Colon (tissue), 2 donors: ENCODE data around the gene PLEKHG5.
"Not testable (repeated sequence)": the region's sequence is repeated elsewhere in the genome, so short reads cannot be mapped to it uniquely, and the experiment has no call there.

Experiments
- FAIRE-seq: peaks from 2 replicates; lab custom pipeline; 2012; peaks lifted over from hg19 to GRCh38; lab: Jason Lieb, UNC
- donor health status: control.
- donor health status: control.

Gene PLEKHG5

GRCh38 chr1:6461538-6462411, 29.7 kb downstream of the PLEKHG5 start:
- no peak for FAIRE-seq

- no peak for FAIRE-seq
Observed at GRCh38 chr1:6461051-6461530, 30.4 kb downstream of the PLEKHG5 start.

DNA sequence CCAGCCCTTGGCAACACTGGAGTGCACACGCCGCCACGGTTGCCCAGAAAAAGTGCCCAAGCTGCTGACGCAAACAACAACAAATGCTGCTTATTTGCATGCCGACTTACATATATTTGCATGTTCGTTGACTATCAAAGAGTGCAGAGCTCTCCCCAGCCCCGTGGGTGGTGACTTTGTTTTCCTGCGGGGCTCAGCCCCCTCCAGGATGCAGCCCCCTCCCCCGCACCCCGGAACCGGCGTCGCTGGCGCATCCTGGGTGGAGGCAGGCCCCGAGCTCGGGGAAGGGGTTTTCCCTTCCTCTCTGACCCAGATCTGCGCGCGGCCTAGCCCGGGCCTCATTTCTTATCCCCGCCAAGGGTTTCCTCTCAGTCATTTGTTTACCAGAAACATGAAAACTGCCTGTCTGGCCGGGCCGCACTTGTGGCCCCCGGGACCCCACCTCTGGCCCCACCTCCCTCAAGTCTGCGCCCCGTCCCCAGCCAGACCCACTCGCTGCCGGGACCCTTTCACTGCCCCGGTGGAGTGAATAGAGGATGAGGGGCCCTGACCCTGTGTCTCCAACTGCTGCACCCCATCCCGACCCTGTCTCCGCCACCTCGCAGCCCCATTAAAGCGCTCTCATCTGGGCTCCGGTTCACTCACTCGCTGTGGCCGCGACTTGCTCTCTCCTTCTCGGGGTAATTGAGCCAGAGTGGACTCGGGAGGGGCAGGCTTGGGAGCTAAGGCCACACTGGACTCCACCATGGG, 31.0 kb downstream of the PLEKHG5 start:
- FAIRE-seq, result no peak

DNA sequence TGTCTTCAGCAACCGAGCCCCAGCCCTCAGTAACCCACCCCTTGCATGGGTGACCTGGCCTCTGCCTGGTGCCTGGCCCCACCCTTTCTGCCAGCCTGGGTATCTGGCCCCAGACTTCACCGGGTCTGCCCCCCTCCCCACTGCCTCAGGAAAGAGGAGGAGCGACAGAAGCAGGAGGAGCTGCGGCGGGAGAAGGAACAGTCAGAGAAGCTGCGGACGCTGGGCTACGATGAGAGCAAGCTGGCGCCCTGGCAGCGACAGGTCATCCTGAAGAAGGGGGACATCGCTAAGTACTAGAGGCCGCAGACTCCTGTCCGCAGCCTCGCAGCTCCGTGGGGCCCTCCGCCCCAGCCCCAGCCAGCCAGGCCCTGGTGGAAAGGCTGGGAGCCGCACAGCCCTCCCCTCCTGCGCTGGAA, 31.6 kb downstream of the PLEKHG5 start:
- no peak for FAIRE-seq

DNA sequence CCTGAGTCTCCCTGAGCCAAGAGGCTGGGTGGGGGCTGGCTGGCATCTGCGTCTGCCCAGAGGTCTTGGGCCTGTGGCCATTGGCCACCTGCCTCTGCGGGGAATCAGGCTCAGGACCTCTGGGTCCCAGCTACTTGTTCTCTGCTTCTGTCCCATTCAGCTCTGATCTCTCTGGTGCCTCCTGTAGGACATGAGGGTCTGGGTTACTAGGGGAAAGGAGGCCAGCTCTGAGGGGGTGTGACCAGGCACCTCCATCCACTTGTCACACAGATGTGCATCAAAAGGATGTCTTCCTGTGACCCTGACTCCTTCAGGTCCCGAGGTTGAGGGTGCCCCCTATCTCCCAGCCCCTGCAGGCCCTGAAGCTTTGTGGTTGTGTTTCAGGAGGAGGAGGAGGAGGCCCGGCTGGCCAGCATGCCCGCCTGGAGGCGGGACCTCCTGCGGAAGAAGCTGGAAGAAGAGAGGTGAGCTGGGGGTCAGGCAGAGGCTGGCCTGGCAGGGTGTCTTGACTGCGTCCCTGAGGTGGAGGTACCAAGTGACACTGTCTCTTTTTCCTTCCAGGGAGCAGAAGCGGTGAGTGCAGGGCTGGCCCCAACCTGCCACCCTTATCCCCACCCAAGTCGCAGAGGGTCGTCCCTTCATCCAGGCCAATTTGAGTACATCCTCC, 34.5 kb downstream of the PLEKHG5 start:
- no peak for FAIRE-seq

DNA sequence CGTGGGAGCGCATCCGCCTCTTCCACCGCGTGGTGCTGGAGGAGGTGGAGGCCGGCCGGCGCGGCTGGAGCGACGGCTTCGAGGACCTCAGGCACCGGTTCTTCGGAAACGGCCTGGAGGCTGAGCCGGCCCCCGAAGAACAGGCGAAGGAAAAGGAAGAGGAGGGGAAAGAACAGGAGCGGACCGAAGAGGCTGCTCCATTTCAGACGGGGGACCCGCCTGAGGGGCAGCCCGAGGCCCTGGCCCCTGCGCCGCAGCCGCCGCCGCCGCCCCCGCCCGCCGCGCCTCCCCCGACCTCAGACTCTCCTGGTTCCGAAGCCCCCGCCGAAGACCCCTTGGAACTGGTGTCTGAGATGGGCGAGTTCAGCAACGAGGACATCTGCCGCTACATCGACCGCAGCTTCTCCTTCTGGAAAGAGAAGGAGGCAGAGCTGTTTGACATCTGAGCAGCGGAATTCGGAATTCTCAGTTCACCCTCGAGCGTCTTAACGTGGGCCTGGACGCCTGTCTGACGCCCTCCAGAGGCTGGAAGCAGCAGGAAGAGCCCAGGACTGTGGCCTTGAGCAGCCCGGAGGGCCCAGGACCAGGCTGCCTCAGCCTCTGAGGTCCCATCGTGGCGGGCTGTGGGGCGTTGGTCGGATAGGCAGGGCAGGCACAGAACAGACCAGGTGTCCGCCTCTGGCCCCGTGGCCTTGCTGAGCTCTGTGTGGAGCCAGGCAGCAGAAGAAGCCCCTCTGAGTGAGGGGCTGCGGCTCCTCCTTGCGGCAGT, 35.5 kb downstream of the PLEKHG5 start:
- not testable (repeated sequence) for FAIRE-seq

GRCh38 chr1:6454856-6455751, 36.4 kb downstream of the PLEKHG5 start:
- no peak for FAIRE-seq

- FAIRE-seq, result not testable (repeated sequence)
Observed at GRCh38 chr1:6453895-6454855, 37.3 kb downstream of the PLEKHG5 start.

DNA sequence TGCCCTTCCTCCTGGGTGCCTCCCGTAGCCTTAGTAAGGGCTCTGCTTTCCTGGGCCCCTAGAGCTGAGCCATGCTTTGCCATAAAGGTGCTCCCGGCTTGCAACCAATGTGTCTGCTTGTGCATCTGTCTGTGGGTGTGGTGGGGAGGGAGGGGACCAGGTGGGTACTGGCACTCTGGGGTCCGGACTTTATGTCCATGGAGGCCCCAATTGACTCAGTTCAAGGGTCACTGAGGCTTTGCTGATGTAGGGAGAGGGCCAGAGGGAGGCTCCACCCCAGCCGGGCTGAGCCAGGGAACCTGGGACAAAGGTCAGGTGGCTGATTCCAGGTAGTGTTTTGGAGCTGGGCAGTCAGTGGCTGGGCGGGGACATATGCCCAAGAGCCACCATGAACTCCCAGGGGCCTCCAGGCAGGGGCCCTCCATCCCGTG, 40.5 kb downstream of the PLEKHG5 start:
- no peak for FAIRE-seq

GRCh38 chr1:6450486-6450885, 41.0 kb downstream of the PLEKHG5 start:
- not testable (repeated sequence) for FAIRE-seq

- FAIRE-seq, result no peak
Observed at GRCh38 chr1:6450005-6450450, 41.4 kb downstream of the PLEKHG5 start.

DNA sequence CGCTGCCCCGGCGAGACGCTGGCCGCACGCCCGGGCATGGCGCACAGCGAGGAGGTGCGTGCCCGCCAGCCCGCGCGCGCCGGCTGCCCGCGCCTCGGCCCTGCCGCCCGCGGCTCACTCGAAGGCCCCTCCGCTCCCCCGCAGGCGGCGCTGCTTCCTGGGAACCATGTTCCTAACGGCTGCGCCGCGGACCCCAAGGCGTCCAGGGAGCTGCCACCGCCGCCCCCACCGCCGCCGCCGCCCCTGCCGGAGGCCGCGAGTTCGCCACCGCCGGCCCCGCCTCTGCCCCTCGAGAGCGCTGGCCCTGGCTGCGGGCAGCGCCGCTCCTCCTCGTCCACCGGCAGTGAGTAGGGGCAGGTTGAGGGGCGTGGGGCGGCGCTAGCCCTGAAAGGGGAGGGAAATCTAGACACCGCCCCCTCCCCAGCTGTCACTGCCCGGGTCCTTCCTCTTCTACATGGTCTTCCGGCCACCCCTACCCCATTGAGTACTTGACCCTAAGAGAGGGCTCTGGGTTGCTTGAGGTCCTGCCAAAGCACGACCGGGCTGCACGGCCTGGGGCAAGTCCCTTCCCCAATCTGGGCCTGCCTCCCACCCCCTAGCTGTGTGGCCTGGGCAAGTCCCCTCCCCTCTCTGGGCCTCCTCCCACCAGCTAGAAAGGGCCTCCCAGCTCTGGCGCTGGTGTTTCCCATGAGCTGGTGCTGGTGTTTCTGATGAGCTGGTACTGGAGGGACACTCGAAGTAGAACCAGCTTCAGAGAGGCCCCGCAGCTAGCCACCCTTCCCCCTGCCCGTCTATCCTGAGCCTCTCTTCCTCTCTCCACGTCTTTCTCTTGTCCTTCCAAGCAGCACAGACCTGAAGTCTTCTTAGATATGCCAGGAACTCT, 42.5 kb downstream of the PLEKHG5 start:
- no peak for FAIRE-seq

DNA sequence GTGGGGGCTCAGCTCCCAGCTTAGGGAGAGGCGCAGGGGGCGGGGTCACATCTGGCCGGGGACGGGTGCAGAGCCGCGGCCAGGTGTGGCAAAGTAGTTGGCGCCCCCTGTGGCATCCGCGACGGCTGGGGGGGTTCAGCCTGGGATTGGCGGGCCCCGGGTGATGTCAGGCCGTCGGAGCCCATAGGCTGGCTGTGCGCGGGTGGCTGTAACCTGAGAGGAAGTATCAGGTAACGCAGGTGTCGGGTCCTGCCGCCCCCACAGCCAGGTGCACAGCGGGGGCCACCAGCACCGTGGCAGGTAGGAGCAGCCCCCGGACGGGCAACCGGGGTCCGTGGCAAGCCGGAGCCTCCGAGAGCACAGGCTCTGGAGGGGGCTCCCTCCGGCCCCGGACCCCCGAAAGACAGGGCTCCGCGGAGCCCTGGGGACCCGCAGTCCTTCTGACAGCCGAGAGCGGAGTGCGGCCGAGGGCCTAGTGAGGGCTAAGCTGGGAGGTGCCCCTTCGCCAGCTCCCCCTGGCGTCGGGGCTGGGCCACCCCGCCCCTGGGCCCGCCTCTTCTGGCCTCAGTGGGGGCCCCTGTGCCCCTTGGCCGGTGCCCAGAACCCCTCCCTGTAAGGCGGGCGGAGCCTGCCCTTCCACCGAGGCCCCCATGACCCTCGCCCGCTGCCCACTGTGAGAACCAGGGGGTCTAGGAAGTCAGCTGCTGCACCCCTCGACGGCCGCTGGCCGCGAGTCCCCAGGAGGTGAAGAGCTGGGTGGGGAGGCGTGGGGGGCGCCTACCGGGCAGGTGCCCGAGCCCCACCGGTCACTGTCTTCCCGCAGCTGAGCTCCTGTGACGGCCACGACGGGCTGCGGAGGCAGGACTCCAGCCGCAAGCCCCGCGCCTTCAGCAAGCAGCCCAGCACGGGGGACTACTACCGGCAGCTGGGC, 43.4 kb downstream of the PLEKHG5 start:
- no peak for FAIRE-seq

- no peak for FAIRE-seq
Observed at GRCh38 chr1:6447016-6447817, 44.2 kb downstream of the PLEKHG5 start.

GRCh38 chr1:6446665-6447015, 44.8 kb downstream of the PLEKHG5 start:
- no peak for FAIRE-seq

- not testable (repeated sequence) for FAIRE-seq
Observed at GRCh38 chr1:6445929-6446328, 45.5 kb downstream of the PLEKHG5 start.
